ENCODE results near the gene C1orf159.

- TF ChIP-seq POLR2A (IDR thresholded peaks at IDR 0.05; ENCODE audit: low read length) (no peak), GATA1 (IDR thresholded peaks at IDR 0.05; ENCODE audit: low read depth, low read length) (no peak)
Measured at GRCh38 chr1:1072299-1072848, 43.5 kb downstream of the C1orf159 start.

All from erythroblast (primary cell).